OCI-M2 (cell line): ENCODE measurements around the gene KANSL3.

Experiments
- DNase-seq: peaks from one replicate; lab custom pipeline; 2025; ENCODE audit not compliant: unreplicated experiment; lab: John Stamatoyannopoulos, UW

The KANSL3 gene

GRCh38 chr2:96608469-96609455, 29.4 kb downstream of the KANSL3 start:
- DNase-seq, result no peak

GRCh38 chr2:96604104-96604503, 34.0 kb downstream of the KANSL3 start:
- no peak for DNase-seq

- DNase-seq, result no peak
These were observed 35.7 kb downstream of the KANSL3 start for GRCh38 chr2:96602330-96602823.

- DNase-seq, result no peak
These were observed 36.5 kb downstream of the KANSL3 start for GRCh38 chr2:96601382-96602292.

- DNase-seq, result no peak
These were observed 38.2 kb downstream of the KANSL3 start for GRCh38 chr2:96599941-96600340.

- DNase-seq, result no peak
These were observed 41.5 kb downstream of the KANSL3 start for GRCh38 chr2:96596596-96596995.

GRCh38 chr2:96594691-96595152, 43.4 kb downstream of the KANSL3 start:
- no peak for DNase-seq

- no peak for DNase-seq
These were observed 43.8 kb downstream of the KANSL3 start for GRCh38 chr2:96594282-96594681.

GRCh38 chr2:96591494-96591893, 46.6 kb downstream of the KANSL3 start:
- no peak for DNase-seq

GRCh38 chr2:96591054-96591453, 47.1 kb downstream of the KANSL3 start:
- no peak for DNase-seq

GRCh38 chr2:96587843-96588242, 50.3 kb downstream of the KANSL3 start:
- DNase-seq, result no peak

- no peak for DNase-seq
These were observed 54.1 kb downstream of the KANSL3 start for GRCh38 chr2:96584017-96584416.

GRCh38 chr2:96580771-96581170, 57.3 kb downstream of the KANSL3 start:
- no peak for DNase-seq

- DNase-seq, result no peak
These were observed 58.7 kb downstream of the KANSL3 start for GRCh38 chr2:96579422-96579821.

- DNase-seq, result no peak
These were observed 59.4 kb downstream of the KANSL3 start for GRCh38 chr2:96578731-96579130.

- DNase-seq, result no peak
These were observed 60.6 kb downstream of the KANSL3 start for GRCh38 chr2:96577501-96577900.

- DNase-seq, result no peak
These were observed 62.2 kb downstream of the KANSL3 start for GRCh38 chr2:96575785-96576456.

- no peak for DNase-seq
These were observed 63.7 kb downstream of the KANSL3 start for GRCh38 chr2:96574364-96574763.

GRCh38 chr2:96568094-96568493, 70.0 kb downstream of the KANSL3 start:
- no peak for DNase-seq

GRCh38 chr2:96565111-96565510, 73.0 kb downstream of the KANSL3 start:
- DNase-seq, result no peak

- DNase-seq, result no peak
These were observed 73.5 kb downstream of the KANSL3 start for GRCh38 chr2:96564563-96564962.
